ENCODE measurements around the gene PCDH18. TPM values are rescaled to one million over a fixed set of nuclear protein-coding genes. Genes with fewer than 3 reads are reported as not detected.

Gene PCDH18
- total and polyA plus RNA-seq, 2 donors (not counting 1 experiment from before 2014, with no cell fraction given), result not detected

- Histone ChIP-seq H3K27ac (ENCODE audit: low read length in 2 of 2) (no peak overlapping the region), H3K4me3 (ENCODE audit: control extremely low read depth in 1 of 5, extremely low read depth in 1 of 5, insufficient read depth in 1 of 5, low read depth in 2 of 5, low read length in 4 of 5) (no peak overlapping the region), H3K27me3 (replicated peaks in 1 of 4; ENCODE audit: control extremely low read depth in 1 of 4, control insufficient read depth in 3 of 4, insufficient read depth in 4 of 4, low read length in 3 of 4) (no peaks in the 10 kb centered on the region), H3K79me2 (ENCODE audit: control insufficient read depth, insufficient read depth, low read length) (no peaks in the 10 kb centered on the region), H3K9ac (ENCODE audit: low read length) (no peak overlapping the region), H2AFZ (ENCODE audit: insufficient read depth, low read depth, low read length, poor library complexity, severe bottlenecking) (no peak overlapping the region), H3K9me3 (ENCODE audit: control extremely low read depth in 1 of 3, control insufficient read depth in 2 of 3, insufficient read depth in 1 of 3, low read length in 2 of 3) (peaks cover 0 to 4% (median 0%) of the 10 kb centered on the region in 3 donors), H4K20me1 (ENCODE audit: control insufficient read depth, insufficient read depth, low read length, poor library complexity, severe bottlenecking) (no peaks in the 10 kb centered on the region), H3K4me2 (replicated peaks; ENCODE audit: low read depth, low read length, poor library complexity, severe bottlenecking) (no peak overlapping the region), H3K36me3 (replicated peaks in 1 of 2; ENCODE audit: control extremely low read depth in 1 of 2, control insufficient read depth in 1 of 2, extremely low read depth in 1 of 2, insufficient read depth in 2 of 2, low read length in 1 of 2) (no peaks in the 10 kb centered on the region), H3K4me1 (ENCODE audit: control insufficient read depth in 2 of 2, insufficient read depth in 2 of 2, low read length in 2 of 2) (no peaks in the 10 kb centered on the region)
- ATAC-seq (ENCODE audit: low read depth), result no peak
- DNase-seq, result no peak
- no peaks in the 10 kb centered on the region for H3K9me3 Mint-ChIP-seq (ENCODE audit: insufficient read depth)
- intact Hi-C loops (cut with micrococcal nuclease), result no loop called here
- H3K27me3 Mint-ChIP-seq, result no peaks in the 10 kb centered on the region
- TF ChIP-seq EZH2 (IDR thresholded peaks at IDR 0.05; ENCODE audit: borderline replicate concordance, insufficient read depth, low read depth, low read length, poor library complexity, severe bottlenecking) (no peak), CTCF (IDR thresholded peaks at IDR 0.05) (no peak)
- H3K4me1 Mint-ChIP-seq, result no peaks in the 10 kb centered on the region
- no CpG with 5 or more reads among the region's 2 CpGs for WGBS (ENCODE audit: insufficient coverage)
- ChIA-PET POLR2A (no interaction called here), CTCF (no interaction called here)
- no peak overlapping the region for H3K4me3 Mint-ChIP-seq
- H3K27ac Mint-ChIP-seq, result no peak overlapping the region
Observed at GRCh38 chr4:137471895-137472294, 60.4 kb downstream of the PCDH18 start.

GRCh38 chr4:137471461-137471860 lies 60.8 kb downstream of the PCDH18 start:
- TF ChIP-seq EZH2 (IDR thresholded peaks at IDR 0.05; ENCODE audit: borderline replicate concordance, insufficient read depth, low read depth, low read length, poor library complexity, severe bottlenecking) (no peak), CTCF (IDR thresholded peaks at IDR 0.05) (no peak)
- no CpG with 5 or more reads among the region's 1 CpG for WGBS (ENCODE audit: insufficient coverage)
- Histone ChIP-seq H3K9ac (ENCODE audit: low read length) (no peak overlapping the region), H3K27ac (ENCODE audit: low read length in 2 of 2) (no peak overlapping the region), H3K4me3 (ENCODE audit: control extremely low read depth in 1 of 5, extremely low read depth in 1 of 5, insufficient read depth in 1 of 5, low read depth in 2 of 5, low read length in 4 of 5) (no peak overlapping the region), H4K20me1 (ENCODE audit: control insufficient read depth, insufficient read depth, low read length, poor library complexity, severe bottlenecking) (no peaks in the 10 kb centered on the region), H3K27me3 (replicated peaks in 1 of 4; ENCODE audit: control extremely low read depth in 1 of 4, control insufficient read depth in 3 of 4, insufficient read depth in 4 of 4, low read length in 3 of 4) (no peaks in the 10 kb centered on the region), H3K9me3 (ENCODE audit: control extremely low read depth in 1 of 3, control insufficient read depth in 2 of 3, insufficient read depth in 1 of 3, low read length in 2 of 3) (peaks cover 0 to 4% (median 0%) of the 10 kb centered on the region in 3 donors), H2AFZ (ENCODE audit: insufficient read depth, low read depth, low read length, poor library complexity, severe bottlenecking) (no peak overlapping the region), H3K4me2 (replicated peaks; ENCODE audit: low read depth, low read length, poor library complexity, severe bottlenecking) (no peak overlapping the region), H3K79me2 (ENCODE audit: control insufficient read depth, insufficient read depth, low read length) (no peaks in the 10 kb centered on the region), H3K4me1 (ENCODE audit: control insufficient read depth in 2 of 2, insufficient read depth in 2 of 2, low read length in 2 of 2) (no peaks in the 10 kb centered on the region), H3K36me3 (replicated peaks in 1 of 2; ENCODE audit: control extremely low read depth in 1 of 2, control insufficient read depth in 1 of 2, extremely low read depth in 1 of 2, insufficient read depth in 2 of 2, low read length in 1 of 2) (no peaks in the 10 kb centered on the region)
- no peak overlapping the region for H3K4me3 Mint-ChIP-seq
- H3K9me3 Mint-ChIP-seq (ENCODE audit: insufficient read depth), result no peaks in the 10 kb centered on the region
- ChIA-PET POLR2A (no interaction called here), CTCF (no interaction called here)
- intact Hi-C loops (cut with micrococcal nuclease), result no loop called here
- H3K27ac Mint-ChIP-seq, result no peak overlapping the region
- no peaks in the 10 kb centered on the region for H3K27me3 Mint-ChIP-seq
- no peak for ATAC-seq (ENCODE audit: low read depth)
- no peak for DNase-seq
- H3K4me1 Mint-ChIP-seq, result no peaks in the 10 kb centered on the region
